Liver (tissue), 3 donors: ENCODE data around the gene ACSL6.

Source experiments
- ATF3 ChIP-seq: IDR thresholded peaks from 2 replicates; pipeline ENCODE4 v1.6.1; 2016; ENCODE audit warnings: antibody characterized with exemption
- SP1 ChIP-seq: IDR thresholded peaks from 2 replicates; pipeline ENCODE4 v1.6.1; 2018; ENCODE audit warnings: antibody characterized with exemption, mild to moderate bottlenecking
- TAF1 ChIP-seq: conservative IDR thresholded peaks from 2 replicates; pipeline ENCODE4 v1.6.1; 2016; ENCODE audit warnings: antibody characterized with exemption, mild to moderate bottlenecking
- TF ChIP-seq, protein P1 (sequence below): fragments of 150-350 bp; IDR thresholded peaks from 2 replicates; pipeline ENCODE4 v1.5.1; 2017; ENCODE audit warnings: improper control_type of control experiment, low read depth, low read length; ENCODE audit not compliant: missing input control
- TF ChIP-seq, protein P2 (sequence below): IDR thresholded peaks from 2 replicates; pipeline ENCODE4 v1.6.1; 2016; ENCODE audit warnings: antibody characterized with exemption, mild to moderate bottlenecking
- donor health status: healthy.
- donor health status: healthy.

- no peak for TF ChIP-seq TAF1
- TF ChIP-seq, protein P1, sequence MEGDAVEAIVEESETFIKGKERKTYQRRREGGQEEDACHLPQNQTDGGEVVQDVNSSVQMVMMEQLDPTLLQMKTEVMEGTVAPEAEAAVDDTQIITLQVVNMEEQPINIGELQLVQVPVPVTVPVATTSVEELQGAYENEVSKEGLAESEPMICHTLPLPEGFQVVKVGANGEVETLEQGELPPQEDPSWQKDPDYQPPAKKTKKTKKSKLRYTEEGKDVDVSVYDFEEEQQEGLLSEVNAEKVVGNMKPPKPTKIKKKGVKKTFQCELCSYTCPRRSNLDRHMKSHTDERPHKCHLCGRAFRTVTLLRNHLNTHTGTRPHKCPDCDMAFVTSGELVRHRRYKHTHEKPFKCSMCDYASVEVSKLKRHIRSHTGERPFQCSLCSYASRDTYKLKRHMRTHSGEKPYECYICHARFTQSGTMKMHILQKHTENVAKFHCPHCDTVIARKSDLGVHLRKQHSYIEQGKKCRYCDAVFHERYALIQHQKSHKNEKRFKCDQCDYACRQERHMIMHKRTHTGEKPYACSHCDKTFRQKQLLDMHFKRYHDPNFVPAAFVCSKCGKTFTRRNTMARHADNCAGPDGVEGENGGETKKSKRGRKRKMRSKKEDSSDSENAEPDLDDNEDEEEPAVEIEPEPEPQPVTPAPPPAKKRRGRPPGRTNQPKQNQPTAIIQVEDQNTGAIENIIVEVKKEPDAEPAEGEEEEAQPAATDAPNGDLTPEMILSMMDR = no peak
- TF ChIP-seq, protein P2, sequence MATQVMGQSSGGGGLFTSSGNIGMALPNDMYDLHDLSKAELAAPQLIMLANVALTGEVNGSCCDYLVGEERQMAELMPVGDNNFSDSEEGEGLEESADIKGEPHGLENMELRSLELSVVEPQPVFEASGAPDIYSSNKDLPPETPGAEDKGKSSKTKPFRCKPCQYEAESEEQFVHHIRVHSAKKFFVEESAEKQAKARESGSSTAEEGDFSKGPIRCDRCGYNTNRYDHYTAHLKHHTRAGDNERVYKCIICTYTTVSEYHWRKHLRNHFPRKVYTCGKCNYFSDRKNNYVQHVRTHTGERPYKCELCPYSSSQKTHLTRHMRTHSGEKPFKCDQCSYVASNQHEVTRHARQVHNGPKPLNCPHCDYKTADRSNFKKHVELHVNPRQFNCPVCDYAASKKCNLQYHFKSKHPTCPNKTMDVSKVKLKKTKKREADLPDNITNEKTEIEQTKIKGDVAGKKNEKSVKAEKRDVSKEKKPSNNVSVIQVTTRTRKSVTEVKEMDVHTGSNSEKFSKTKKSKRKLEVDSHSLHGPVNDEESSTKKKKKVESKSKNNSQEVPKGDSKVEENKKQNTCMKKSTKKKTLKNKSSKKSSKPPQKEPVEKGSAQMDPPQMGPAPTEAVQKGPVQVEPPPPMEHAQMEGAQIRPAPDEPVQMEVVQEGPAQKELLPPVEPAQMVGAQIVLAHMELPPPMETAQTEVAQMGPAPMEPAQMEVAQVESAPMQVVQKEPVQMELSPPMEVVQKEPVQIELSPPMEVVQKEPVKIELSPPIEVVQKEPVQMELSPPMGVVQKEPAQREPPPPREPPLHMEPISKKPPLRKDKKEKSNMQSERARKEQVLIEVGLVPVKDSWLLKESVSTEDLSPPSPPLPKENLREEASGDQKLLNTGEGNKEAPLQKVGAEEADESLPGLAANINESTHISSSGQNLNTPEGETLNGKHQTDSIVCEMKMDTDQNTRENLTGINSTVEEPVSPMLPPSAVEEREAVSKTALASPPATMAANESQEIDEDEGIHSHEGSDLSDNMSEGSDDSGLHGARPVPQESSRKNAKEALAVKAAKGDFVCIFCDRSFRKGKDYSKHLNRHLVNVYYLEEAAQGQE = no peak
- no peak for TF ChIP-seq ATF3
- TF ChIP-seq SP1 = no peak
Observed at GRCh38 chr5:132046880-132047299, 35.4 kb upstream of the ACSL6 start.
